ENCODE measurements around the gene SYT14.
"Not testable (repeated sequence)": the region's sequence is repeated elsewhere in the genome, so short reads cannot be mapped to it uniquely, and the experiment has no call there.

SYT14 gene

DNA sequence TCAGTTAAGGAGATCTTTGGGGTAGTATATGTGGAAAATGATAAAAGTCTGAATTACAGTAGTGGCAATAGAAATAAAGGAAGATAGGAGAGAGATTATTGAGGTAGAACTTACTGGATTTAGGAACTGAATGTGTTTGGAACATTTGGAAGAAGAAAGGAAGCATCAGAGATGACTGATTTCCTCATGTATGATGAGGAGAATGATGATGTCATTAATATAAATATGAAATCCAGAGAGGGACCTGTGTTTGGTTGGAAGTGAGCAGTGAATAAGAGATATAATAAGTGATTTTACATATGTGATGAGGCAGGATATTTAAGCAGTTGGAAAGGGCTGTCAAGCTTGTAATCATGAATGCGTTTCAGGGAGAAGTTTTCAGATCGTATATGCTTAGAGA lies 86.3 kb downstream of the SYT14 start:
- in situ Hi-C loops (cut with HindIII; ENCODE audit: low sequenced_read_pairs) = no loop called here

DNA sequence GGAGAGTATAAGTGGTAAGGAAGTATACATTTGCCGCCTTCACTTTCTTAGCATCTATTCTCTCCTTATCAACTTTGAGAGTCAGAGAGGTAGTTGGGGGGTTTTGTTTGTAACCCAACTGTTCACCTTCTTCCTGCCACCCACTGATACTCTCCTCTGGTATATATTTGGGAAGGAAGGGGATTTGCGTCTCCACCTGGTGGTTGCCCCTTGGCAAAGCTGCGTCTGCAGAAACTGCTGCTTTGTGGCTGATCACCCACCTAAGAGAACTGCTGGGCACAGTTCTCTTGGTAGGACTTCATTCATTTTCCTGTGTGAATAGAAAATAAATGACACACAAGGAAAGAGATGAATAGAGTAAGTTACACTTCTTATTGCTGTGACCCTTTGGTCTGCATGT lies 87.0 kb downstream of the SYT14 start:
- in situ Hi-C loops (cut with HindIII; ENCODE audit: low sequenced_read_pairs) = no loop called here

DNA sequence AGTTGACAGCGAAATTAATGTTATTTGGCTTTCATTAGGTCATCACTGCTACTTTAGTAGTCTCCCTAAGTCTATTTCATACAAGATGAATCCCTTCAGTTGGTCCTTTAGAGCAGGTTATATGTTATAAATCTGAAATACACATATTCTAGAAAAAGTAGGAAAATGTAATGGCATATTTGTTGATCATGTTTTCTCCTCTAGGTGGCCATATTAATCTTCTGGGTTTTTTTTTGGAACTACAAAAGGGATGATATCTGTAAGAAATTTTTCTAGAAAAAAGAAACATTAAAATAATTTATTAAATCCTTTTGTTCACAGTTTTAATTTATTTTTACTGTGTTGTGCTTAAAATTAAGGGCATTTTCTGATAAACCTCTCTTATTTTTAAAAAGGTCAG lies 87.9 kb downstream of the SYT14 start:
- in situ Hi-C loops (cut with HindIII; ENCODE audit: low sequenced_read_pairs) = no loop called here

DNA sequence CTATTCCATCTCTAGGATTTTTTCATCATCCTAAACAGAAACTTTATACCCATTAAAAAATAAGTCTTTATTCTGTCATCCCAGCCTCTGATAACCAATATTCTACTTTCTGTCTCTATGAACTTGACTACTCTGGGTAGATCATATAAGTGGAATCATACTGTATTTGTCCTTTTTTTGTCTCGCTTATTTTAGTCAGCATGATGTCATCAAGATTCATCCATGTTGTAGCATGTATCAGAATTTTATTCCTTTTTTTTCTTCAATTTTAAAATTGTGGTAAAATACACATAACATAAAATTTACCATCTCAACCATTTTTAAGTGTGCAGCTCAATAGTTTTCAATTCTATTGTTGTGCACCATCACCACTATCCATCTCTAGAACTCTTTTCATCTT lies 90.0 kb downstream of the SYT14 start:
- in situ Hi-C loops (cut with HindIII; ENCODE audit: low sequenced_read_pairs) = no loop called here

DNA sequence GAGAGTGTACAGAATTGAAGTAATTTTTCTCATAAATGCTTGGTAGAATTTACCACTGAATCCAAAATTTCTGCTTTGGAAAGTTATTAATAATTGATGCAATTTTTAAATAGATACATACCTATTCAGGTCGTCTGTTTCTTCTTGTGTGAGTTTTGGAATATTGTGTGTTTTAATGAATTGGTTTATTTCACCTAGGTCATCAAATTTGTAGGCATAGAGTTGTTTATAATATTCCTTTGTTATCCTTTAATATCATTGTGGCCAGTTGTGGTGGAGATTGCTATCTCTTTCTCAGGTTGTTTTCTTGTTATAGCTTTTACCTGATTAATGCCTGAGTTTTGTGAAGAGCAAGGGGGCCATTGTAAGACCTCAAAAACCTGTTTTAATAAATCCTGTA lies 93.5 kb downstream of the SYT14 start:
- in situ Hi-C loops (cut with HindIII; ENCODE audit: low sequenced_read_pairs) = no loop called here

DNA sequence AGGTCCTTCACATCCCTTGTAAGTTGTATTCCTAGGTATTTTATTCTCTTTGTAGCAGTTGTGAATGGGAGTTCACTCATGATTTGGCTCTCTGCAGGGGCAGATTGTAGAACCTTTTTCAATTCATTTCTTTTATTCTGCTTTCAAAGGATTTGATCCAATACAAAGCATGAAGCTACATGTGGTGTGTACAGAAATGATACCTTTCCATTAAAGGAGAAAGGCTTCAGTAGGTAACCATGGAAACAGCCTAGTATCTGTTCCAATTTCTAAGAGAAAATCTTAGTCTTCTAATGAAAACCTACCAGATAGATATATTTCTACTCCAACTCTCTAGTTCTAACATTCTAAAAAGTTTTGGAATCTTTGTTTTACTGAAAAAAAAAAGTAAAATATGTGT lies 105.0 kb downstream of the SYT14 start:
- in situ Hi-C loops (cut with HindIII; ENCODE audit: low sequenced_read_pairs) = no loop called here

DNA sequence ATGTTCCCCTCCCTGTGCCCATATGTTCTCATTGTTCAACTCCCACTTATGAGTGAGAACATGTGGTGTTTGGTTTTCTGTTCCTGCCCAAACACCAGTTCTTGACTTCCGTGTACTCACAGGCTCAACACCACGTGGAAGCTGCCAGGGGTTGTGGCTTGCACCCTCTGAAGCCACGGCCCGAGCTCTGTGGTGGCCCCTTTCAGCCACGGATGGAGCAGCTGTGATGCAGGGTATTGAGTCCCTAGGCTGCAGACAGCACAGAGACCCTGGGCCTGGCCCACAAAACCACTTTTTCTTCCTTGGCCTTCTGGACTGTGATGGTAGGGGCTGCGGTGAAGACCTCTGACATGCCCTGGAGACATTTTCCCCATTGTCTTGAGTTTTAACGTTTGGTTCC lies 111.6 kb downstream of the SYT14 start:
- in situ Hi-C loops (cut with HindIII; ENCODE audit: low sequenced_read_pairs) = no loop called here

DNA sequence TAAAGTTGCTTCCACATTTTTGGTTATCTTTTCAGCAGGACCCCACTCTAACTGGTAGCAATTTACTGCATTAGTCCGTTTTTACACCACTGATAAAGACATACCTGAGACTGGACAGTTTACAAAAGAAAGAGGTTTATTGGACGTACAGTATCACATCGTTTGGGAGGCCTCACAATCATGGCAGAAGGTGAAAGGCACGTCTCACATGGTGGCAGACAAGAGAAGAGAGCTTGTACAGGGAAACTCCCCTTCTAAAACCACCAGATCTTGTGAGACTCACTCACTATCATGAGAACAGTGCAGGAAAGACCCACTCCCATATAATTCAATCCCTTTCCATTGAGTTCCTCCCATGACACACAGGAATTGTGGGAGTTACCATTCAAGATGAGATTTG lies 112.5 kb downstream of the SYT14 start:
- in situ Hi-C loops (cut with HindIII; ENCODE audit: low sequenced_read_pairs) = not testable (repeated sequence)

DNA sequence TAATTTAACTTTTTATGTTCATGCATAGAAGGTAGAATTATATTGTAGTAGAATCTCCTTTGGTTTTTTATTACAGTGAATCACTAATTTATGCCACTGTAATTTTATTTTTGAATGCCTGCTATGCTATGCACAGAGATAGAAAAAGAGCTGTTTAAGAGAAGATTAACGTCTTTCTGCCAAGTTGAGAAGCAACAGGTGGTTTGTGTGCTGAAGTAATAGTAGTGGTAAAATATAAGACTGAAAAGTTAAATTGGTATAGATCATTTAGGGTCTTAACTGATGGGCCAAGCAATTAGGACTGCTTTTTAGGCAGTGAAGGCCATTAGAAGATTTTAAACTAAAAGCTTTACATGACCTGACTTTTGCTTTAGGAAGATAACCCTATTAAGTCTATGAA lies 115.1 kb downstream of the SYT14 start:
- in situ Hi-C loops (cut with HindIII; ENCODE audit: low sequenced_read_pairs) = no loop called here

DNA sequence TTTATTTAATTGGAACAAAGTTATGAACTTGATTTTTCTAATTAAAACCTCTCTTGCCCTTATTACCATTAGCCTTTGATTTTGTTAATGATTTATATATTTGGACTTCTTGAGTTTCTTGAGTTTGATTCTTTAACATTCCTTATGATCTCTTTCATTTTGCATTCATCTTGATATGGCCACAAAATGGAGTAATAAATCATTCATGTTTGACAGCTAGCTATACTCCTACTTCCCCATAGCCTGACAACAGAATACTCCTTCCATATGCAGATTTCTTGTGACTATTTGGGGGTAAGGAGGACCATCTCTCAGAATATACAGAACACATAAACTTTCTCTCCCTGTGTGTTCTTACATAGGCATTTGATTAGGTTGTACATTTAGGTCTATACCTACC lies 119.6 kb downstream of the SYT14 start:
- in situ Hi-C loops (cut with HindIII; ENCODE audit: low sequenced_read_pairs) = no loop called here

DNA sequence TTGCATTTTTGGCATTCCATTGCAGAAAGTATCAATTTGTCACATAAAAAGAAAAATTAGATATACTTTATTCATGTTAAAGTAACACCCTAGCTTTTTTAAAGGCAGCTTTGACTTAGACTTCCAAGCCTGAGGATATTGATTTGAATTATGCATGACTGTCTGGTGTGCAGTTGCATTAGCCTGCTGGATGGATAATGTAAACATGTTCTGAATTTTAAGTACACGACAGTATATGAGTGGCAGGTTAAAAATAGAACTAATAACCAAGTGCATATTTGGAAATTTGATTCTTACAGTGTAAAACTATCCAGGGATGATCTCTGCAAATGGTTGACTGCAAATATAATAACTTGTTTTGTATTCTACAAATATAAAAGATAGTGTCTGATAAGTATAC lies 124.0 kb downstream of the SYT14 start:
- in situ Hi-C loops (cut with HindIII; ENCODE audit: low sequenced_read_pairs) = no loop called here

DNA sequence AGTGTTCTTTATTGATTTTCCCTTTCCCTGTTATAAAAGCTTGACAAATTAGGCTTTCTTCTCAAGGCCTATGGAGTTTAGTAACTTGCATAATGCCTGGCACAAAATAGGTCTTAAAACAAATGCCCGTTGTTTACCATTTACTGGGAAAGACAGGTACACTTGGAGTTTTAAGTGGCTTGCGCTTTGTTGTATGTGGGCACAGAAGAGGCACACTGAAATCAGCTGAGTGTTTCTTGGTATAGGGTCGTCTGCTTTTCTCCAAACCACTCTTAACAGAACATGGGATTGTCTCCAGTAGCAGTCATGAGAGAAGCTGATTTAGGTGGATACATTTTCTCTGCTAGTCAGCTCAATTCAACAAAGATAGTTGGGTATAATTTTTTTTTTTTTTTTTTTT lies 132.5 kb downstream of the SYT14 start:
- in situ Hi-C loops (cut with HindIII; ENCODE audit: low sequenced_read_pairs) = no loop called here

DNA sequence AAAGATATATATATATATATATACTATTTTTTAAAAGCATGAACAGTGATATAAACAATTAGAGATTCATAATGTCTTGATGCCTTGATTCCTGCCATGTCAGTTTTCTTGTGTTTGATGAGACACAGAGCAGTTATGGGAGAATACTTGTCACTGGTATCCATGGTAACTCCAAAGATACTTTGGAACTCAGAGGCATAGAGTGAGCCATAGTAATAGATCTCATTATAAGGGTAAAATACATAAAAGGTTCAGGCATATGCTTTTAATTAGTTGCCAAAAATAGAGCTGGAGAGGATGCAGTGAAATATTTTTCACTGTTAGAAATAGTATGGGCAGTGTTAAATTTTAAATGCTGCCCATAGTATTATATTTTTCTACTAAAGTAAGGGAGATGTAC lies 134.1 kb downstream of the SYT14 start:
- in situ Hi-C loops (cut with HindIII; ENCODE audit: low sequenced_read_pairs) = no loop called here

DNA sequence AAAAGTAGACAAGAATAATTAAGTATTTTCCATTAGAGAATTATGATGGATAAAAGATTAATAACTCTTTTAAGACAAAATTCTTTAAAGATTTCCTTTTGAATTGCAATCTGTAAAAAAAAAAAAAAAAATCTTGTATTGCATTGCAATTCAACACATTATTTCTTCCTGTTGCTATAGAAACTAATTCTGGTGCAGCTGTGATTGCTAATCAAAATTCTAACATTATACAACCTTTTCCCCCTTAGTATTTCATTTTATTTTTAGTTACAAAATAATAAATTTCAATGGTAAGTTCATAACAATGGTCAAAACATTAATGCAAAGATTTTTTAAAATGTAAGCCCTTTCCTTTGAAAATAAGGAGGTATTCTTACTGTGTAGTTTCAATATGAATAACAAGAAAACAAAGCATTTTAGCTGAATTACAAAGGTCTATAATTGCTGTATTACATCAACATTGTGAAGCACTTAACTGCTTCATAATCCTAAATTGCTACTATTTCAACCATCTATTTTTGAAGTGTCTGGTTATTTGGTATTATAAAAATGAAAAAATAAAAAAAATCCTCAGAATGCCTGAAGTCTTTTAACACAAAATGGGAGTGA lies 135.0 kb downstream of the SYT14 start:
- in situ Hi-C loops (cut with HindIII; ENCODE audit: low sequenced_read_pairs) = no loop called here

DNA sequence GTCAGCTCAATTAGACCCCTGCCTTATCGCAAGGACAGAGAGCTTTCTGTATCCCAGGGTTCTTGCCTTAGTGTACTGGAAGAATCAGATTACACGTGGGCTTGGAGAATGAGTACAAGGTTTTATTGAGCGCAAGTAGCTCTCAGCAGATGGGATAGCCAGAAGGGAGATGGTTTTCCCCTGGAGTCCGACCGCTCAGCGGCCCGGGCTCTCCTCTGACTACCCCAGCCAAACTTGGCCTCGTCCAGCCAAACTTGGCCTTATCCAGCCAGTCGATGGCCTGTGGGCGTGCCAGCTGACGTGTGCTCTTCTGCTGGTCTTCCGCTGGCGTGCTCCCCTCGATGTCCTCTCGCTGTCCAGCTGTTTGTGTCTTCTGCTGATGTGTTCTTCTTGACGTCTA lies 136.9 kb downstream of the SYT14 start:
- in situ Hi-C loops (cut with HindIII; ENCODE audit: low sequenced_read_pairs) = no loop called here

DNA sequence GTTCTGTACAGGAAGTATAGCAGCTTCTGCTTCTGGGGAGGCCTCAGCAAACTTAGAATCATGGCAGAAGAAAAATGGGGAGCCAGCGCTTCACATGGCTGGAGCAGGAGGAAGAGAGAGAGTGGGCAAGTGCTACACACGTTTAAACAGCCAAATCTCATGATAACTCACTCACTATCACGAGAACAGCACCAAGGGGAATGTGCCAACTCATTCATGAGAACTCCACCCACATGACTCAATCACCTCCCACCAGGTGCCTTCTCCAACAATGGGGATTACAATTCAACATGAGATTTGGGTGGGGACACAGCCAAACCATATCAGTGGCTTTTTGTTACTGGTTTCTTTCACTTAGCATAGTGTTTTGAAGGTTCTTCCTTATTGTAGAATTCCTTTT lies 138.6 kb downstream of the SYT14 start:
- in situ Hi-C loops (cut with HindIII; ENCODE audit: low sequenced_read_pairs) = no loop called here

DNA sequence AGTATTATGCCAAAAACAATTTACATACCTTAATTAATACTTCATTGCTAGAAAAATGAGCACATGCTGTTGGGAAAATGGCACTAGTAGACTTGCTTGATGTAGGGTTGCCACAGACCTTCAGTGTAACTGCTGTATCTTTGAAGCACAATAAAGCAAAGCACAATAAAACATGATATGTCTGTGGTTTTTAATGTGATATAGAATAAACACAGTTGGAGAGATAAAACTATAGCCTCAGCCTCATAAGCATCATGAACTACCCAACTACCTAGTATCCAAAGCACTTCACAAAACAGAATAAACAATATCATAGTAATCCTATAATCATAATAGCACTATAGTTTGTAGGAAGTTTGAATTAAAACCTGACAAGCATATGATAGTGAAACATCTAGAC lies 143.5 kb downstream of the SYT14 start:
- in situ Hi-C loops (cut with HindIII; ENCODE audit: low sequenced_read_pairs) = no loop called here

DNA sequence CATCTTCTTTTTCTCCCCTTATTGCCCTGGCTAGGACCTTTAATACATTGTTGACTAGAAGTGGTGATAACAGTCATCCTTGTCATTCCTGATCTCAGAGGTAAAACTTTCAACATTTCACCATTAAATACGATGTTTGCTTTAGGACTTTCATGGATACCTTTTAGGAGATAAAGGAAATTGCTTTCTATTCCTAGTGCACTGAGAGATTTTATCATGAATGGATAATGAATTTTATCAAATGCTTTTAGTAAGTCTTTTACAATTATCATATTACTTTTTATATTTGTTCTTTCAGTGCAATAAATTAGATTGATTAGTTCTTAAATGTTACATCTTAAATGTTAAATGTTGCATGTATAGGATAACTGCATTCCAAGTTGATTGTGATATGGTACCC lies 147.3 kb downstream of the SYT14 start:
- in situ Hi-C loops (cut with HindIII; ENCODE audit: low sequenced_read_pairs) = no loop called here

DNA sequence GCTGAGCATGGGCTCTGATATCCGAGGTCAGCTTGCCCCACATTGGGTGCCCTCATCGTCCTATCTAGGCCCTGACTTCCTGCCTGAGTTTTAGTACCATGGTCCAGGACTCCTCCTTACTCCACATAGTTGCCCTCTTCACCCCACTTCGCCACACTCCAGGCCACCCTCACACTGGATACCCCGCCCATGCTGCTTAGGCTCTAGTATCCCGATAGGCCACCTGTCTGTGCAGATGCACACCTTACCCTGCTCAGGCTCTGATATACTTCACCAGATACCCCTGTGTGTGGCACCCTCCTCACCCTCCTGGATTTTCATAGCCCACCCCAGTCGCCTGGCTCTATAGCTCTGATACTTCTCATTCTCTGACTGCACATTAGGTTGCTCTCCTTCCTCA lies 149.0 kb downstream of the SYT14 start:
- in situ Hi-C loops (cut with HindIII; ENCODE audit: low sequenced_read_pairs) = no loop called here

DNA sequence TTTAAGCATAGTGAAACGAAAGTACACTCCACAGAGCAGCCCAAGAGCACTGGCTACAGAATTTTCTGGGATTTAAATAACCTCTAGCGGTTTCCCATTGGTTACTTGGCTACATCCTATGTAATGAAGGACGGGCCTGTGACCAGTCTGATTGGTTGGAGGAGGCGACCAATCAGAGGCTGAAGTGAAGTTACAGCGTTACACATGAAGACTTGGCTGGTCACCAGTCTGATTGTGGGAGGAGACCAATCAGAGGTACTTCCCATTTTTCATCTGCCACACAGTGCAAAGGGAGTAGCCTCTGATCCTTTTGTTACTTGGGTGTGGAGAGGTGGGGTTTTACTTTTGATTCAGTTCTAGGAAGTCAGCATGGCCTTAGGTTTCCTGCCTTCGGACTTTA lies 151.8 kb downstream of the SYT14 start:
- in situ Hi-C loops (cut with HindIII; ENCODE audit: low sequenced_read_pairs) = no loop called here

DNA sequence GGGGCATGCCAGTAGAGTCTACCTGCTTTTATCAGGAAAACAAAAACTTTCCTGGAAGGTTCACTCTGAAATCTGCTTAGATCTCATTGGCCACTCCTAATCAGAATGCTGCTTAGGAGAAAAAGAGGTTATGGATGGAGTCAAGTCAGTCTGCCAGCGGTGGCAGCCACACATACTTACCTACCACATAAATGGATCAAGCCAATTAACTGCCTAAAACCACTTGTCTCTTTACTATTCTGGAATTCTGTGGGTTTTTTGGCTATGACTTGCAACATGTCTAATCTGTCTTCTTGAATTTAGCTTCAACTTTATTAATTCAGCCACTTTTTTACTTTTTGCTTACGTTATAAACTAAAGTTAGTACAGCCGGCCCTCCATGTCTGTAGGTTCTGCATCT lies 154.3 kb downstream of the SYT14 start:
- in situ Hi-C loops (cut with HindIII; ENCODE audit: low sequenced_read_pairs) = no loop called here

DNA sequence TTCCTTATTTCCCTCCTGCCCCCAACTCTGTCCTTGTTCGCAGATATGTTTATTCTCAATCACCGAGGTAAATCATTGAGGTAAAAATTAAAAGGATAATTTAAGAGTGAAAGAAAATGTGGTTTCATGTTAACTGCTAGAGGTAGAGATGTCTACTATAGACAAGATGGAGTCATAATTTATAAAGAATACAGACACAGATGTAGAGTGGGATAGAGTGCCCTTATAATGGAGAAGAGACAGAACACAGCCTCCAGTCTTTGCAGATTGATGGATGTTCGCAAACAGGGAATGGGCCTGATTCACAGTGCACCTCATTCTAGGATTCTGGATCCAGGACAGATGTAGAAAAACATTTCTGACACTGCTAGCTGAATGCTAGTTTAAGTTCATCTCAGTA lies 155.4 kb downstream of the SYT14 start:
- in situ Hi-C loops (cut with HindIII; ENCODE audit: low sequenced_read_pairs) = no loop called here

DNA sequence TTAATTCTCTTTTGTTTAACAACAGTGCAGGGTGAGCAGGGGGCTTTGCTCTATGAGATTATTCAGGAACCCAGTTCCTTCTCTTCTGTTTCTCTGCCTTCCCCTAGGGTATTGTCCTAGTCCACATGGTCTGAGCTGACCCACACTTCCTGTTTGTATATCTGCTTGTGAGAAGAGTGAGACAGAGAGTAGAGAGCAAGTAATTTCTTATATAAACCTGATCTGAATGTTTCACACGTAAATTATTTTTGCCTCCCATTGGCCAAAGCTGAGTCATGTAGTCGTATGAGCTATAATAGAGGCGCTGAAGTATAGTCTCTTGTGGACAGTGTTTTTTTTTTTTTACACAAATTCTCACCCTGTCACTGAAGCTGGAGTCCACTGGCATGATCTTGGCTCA lies 160.3 kb downstream of the SYT14 start:
- in situ Hi-C loops (cut with HindIII; ENCODE audit: low sequenced_read_pairs) = no loop called here

DNA sequence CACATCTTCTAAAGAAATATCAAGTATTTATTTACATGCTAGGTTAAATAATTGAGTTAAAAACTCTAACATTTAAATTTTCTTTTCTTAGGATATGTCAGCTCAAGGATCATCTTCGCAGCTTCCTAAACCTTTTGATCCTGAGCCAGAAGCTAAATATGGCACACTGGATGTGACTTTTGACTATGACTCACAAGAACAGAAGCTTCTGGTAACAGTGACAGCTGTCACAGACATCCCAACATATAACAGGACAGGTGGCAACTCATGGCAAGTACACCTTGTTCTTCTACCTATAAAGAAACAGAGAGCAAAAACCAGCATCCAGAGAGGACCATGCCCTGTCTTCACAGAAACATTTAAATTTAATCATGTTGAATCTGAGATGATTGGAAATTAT lies 161.9 kb downstream of the SYT14 start:
- in situ Hi-C loops (cut with HindIII; ENCODE audit: low sequenced_read_pairs) = no loop called here
